Kidney epithelial cell (primary cell): Measurements from ENCODE around the gene C1QTNF12. TPM values are rescaled to one million over a fixed set of nuclear protein-coding genes. Genes with fewer than 3 reads are reported as not detected.

ENCODE experiments used
- DNase-seq: peaks from one replicate; pipeline ENCODE4 v3.0.0-alpha.2; 2010; ENCODE audit warnings: low read depth
- H3K27me3 ChIP-seq: 2 replicates; pipeline ENCODE4 v1.6.0; 2011; ENCODE audit warnings: low read length; ENCODE audit not compliant: control insufficient read depth, insufficient read depth
- H3K36me3 ChIP-seq: 2 replicates; pipeline ENCODE4 v1.5.1; 2011; ENCODE audit warnings: low read length; ENCODE audit not compliant: control insufficient read depth, insufficient read depth
- H3K4me3 ChIP-seq: 2 replicates; pipeline ENCODE4 v1.5.1; 2011; ENCODE audit warnings: low read depth, mild to moderate bottlenecking, control low read depth, low read length
- total RNA-seq: library from RNA; depleted of rRNA; stranded (reverse); fragments of >200 nt; gene quantifications from 2 replicates; pipeline ENCODE4 v1.2.3, GENCODE V29; 2015
- TF ChIP-seq, protein P1 (sequence below): IDR thresholded peaks from 2 replicates; pipeline ENCODE4 v1.5.1; 2011; ENCODE audit warnings: mild to moderate bottlenecking, moderate library complexity, low read length, control low read depth, inconsistent platforms; ENCODE audit not compliant: insufficient read depth, poor library complexity, severe bottlenecking

Gene C1QTNF12
- total RNA-seq, 1 donor from 2014 or later = 0.88 TPM

DNA sequence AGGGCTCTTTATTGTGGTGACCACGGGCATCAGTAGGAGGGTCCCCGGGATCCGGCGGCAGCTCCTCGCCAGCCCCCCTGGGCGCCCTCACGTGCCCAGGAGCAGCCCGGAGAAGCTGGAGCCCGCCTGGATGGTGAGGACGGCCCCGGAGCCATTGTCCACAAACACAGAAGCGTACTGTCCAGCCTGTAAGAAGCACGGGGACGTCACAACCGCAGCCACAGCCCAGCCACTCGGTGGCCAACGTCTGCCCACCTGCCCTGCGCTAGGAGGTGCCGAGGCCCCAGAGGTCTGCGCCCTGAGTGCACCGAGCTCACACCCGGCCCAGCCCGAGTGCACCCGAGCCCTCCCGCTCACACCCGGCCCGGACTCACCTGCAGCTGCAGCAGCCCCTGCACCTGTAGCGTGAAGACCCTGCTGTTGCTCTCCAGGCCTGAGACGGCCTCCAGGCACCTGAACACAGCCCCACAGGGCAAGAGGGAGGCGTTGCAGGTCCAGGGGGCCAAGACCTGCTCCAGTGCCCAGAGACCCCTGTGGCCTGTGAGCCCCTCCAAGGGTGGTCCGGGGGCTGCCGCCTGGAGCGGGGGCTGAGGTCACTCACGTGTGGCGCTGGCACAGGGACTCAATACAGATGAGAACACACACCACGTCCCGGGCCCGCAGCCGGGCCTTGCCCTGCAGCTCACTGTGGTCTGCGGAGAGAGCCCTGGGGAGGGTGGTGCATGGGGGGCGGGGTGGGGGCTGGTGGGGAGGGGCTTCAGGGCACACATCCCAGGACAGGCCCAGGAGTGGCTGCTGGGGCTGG, 3.9 kb downstream of the C1QTNF12 start:
- H3K27me3 ChIP-seq = peaks cover 67% of the 10 kb centered on the region
- no peak overlapping the region for H3K4me3 ChIP-seq
- TF ChIP-seq, protein P1, sequence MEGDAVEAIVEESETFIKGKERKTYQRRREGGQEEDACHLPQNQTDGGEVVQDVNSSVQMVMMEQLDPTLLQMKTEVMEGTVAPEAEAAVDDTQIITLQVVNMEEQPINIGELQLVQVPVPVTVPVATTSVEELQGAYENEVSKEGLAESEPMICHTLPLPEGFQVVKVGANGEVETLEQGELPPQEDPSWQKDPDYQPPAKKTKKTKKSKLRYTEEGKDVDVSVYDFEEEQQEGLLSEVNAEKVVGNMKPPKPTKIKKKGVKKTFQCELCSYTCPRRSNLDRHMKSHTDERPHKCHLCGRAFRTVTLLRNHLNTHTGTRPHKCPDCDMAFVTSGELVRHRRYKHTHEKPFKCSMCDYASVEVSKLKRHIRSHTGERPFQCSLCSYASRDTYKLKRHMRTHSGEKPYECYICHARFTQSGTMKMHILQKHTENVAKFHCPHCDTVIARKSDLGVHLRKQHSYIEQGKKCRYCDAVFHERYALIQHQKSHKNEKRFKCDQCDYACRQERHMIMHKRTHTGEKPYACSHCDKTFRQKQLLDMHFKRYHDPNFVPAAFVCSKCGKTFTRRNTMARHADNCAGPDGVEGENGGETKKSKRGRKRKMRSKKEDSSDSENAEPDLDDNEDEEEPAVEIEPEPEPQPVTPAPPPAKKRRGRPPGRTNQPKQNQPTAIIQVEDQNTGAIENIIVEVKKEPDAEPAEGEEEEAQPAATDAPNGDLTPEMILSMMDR = no peak
- H3K36me3 ChIP-seq = no peaks in the 10 kb centered on the region
- no peak for DNase-seq

DNA sequence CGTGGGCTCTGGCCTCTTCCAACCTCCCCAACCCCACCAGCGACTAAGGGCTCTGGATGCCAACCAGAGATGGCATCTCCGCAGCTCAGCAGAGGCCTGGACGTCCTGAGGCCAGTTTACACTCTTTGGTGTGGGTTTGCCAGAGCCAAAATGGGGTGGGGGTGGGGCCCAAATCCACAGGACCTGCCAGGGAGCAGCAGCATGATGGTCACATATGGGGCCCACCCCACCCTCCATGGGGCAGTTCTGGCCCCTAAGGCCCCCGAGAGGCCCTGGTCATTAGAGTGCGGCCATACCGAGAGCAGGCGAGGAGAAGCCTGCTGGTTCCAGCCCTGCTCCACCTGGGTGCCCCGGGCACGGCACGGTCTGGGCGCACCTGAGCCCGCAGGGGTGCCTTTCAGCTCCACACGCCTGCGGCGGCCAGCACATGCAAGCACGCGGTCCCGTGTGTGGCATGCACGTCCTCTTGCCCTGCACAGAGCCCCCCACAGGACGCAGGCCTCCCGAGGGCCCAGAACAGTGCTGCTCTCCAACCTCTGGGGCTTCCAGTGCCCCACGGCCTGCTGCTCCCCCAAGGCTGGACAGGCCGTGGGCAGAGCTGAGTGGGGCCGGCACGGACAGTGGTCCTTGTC, 4.8 kb downstream of the C1QTNF12 start:
- TF ChIP-seq, protein P1 = no peak
- Histone ChIP-seq H3K27me3 (peaks cover 58% of the 10 kb centered on the region), H3K4me3 (no peak overlapping the region), H3K36me3 (no peaks in the 10 kb centered on the region)
- no peak for DNase-seq

DNA sequence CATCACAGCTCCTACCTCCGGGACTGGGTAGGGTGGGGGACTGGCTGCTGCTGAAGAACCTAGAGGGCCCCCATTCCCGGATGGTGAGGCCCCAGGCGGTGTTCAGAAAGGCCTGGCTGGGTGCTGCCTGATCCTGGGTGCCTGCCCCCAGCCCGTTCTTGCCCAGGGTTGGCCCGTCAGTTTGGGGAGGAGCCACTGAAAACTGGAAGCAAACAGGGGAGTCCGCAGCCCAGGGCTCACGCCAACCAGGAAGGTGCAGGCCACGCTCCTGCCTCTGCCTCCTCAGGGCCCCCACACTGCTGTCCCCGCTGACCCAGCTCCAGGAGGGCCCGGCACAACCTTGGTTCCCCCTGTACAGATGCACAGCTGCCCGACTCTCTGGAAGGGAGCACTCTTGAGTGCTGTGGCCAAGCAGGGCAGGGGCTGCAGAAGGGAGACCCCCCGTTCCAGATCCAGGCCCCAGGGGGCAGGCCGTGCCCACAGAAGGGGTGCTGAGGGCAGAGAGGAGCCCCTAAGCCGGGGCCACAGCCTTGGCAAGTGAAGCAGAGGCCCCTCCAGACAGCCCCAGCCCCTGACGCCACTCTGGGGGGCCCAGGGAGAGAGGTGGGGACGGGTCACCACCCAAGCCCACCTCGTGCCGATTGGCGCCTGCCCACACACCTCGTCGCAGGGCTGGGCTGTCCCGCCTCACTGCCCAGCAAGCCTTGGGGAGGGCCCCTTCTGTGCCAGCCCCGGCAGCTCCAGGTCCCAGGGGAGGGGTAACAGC, 5.5 kb downstream of the C1QTNF12 start:
- Histone ChIP-seq H3K27me3 (peaks cover 53% of the 10 kb centered on the region), H3K4me3 (no peak overlapping the region), H3K36me3 (no peaks in the 10 kb centered on the region)
- TF ChIP-seq, protein P1 = no peak
- no peak for DNase-seq

DNA sequence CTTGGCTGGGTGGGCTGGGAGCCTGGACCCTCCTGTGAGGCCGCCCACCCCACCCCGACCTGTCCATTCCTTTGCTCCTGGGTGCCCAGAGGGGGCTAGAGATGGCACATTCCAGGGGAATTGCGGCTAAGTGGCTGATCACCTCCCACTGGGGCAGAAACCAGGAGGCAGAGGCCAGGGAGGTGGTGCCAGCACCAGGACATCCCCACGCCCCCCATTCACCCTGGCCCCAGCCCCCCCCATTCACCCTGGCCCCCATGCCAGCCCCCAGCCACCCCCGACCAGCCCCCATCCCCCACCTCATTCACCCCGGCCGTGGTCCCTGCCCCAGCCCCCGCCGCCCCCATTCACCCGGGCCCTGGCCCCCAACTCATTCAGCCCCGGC, 6.2 kb downstream of the C1QTNF12 start:
- no peak for DNase-seq
- Histone ChIP-seq H3K27me3 (peaks cover 46% of the 10 kb centered on the region), H3K4me3 (no peak overlapping the region), H3K36me3 (no peaks in the 10 kb centered on the region)
- TF ChIP-seq, protein P1 = no peak

DNA sequence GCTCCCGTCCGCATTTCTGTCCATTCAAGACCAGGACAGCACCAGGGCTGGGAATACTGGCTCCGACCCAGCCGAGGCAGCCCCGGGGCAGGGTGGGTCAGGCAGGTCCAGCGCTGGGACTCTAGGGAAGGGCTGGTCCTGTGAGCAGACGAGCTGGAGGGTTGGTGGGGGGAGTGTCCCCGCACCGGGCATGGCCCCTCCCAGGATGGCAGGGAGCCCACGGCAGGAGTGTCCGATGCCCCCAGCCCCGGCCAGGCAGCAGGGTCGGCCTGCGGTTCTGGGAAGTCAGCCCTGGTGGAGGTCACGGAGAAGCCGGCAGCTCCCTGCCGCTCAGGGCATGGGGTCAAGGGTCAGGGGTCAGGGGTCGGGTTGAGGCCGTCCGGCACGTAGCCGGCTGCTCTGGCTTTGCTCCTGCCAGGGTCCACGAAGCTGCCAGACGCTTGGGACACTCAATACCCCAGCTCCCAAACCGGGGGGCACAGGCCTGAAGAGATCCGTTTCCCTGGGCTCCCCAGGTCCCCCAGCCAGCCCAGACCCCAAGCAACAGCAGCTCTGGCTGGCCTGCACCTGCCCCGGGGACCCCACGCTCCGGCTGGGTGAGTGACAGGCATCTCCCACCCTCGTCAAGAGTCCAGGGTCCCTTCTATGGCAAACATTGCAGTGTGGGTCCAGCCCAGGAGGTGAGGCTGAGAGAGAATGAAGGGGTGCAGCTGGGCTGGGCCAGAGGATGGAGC, 6.7 kb downstream of the C1QTNF12 start:
- no peaks in the 10 kb centered on the region for H3K36me3 ChIP-seq
- DNase-seq = no peak
- TF ChIP-seq, protein P1 = no peak
- peaks cover 44% of the 10 kb centered on the region for H3K27me3 ChIP-seq
- no peak overlapping the region for H3K4me3 ChIP-seq
